ENCODE results near the gene DYSF.

- TF ChIP-seq SIN3A (IDR thresholded peaks at IDR 0.05; ENCODE audit: borderline replicate concordance, insufficient read depth, low read depth, low read length): no peak
- no peak for TF ChIP-seq CTCF (IDR thresholded peaks at IDR 0.05)
- TF ChIP-seq POLR2AphosphoS5 (IDR thresholded peaks at IDR 0.05; ENCODE audit: low read depth, low read length): no peak
- no peak for TF ChIP-seq REST (IDR thresholded peaks at IDR 0.05; ENCODE audit: insufficient read depth in 1 of 2, low read depth in 2 of 2, low read length in 1 of 2)
- no peak for TF ChIP-seq TCF7L2 (IDR thresholded peaks at IDR 0.05; ENCODE audit: low read depth, low read length)
Measured at GRCh38 chr2:71465961-71466300, 12.6 kb downstream of the DYSF start.
